ENCODE data around the gene SLC7A11.
A peak's percentile ranks its signal among the peaks of the same experiment; 100 is the strongest.

Gene SLC7A11

GRCh38 chr4:138205531-138206233, 36.5 kb downstream of the SLC7A11 start:
- DNase-seq (ENCODE audit: low read depth): no peak

- no peak for DNase-seq (ENCODE audit: low read depth)
These were observed 37.6 kb downstream of the SLC7A11 start for GRCh38 chr4:138204507-138204906.

DNA sequence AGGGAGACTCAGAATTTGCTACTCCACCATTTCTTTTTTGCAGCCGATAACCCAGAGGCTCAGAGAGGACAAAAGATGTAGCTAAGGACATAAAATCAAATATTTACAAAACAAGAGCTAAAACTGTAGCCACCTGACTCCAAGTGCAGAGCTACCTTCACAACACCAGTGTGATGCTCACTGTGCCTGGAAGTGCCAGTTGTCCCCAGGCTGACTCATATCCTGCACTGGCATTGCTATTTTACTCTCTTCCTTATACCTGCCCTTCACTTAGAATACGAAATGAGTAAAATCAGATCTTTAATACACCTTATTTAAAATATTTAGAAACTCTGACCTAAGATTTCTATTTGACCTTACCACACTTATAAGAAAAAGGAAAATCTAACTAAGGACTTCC, 39.5 kb downstream of the SLC7A11 start:
- DNase-seq (ENCODE audit: low read depth): no peak

GRCh38 chr4:138200236-138200590, 41.9 kb downstream of the SLC7A11 start:
- no peak for DNase-seq (ENCODE audit: low read depth)

GRCh38 chr4:138199568-138200235, 42.4 kb downstream of the SLC7A11 start:
- DNase-seq (ENCODE audit: low read depth): peak; percentile 22

GRCh38 chr4:138196153-138196552, 46.0 kb downstream of the SLC7A11 start:
- no peak for DNase-seq (ENCODE audit: low read depth)

- DNase-seq (ENCODE audit: low read depth): no peak
These were observed 48.2 kb downstream of the SLC7A11 start for GRCh38 chr4:138193963-138194362.

DNA sequence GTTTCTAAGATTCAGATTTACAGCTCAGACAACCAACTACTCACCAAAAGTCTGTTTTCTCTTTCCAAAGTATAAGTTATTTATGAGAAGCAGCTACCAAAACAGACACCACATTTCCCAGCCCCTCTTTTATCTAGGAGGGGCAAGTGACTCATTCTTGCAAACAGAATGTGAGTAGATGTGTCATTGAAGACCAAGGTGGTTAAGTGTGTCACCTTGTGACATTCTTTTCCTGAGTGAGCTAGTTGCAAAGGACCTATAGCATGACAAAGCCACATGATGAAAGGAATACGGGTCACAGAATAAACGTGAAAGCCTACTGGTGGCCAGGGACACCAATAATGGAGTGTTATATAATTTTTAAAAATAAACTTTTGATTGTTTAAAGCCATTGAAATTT, 50.0 kb downstream of the SLC7A11 start:
- peak; percentile 45 for DNase-seq (ENCODE audit: low read depth)

DNA sequence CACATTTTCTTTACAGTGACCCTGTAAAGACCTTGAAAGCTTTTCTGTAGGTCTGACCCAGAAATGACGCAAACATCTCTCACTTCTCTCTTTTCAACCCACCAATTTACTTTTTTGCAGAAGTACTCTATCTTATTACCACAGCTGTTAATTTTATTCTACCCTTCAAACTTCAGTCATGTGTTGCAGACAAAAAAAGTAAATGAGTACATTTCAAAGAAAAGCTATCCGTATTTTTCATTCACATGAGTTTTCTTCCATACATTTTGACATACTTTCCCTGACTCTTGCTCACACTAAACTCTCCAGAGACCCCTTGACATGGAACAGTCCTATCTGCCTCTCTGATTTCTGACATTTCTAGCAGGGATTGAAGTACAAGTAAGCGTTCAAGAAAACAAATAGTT, 51.7 kb downstream of the SLC7A11 start:
- no peak for DNase-seq (ENCODE audit: low read depth)

- no peak for DNase-seq (ENCODE audit: low read depth)
These were observed 52.9 kb downstream of the SLC7A11 start for GRCh38 chr4:138189206-138189605.

GRCh38 chr4:138188406-138189084, 53.6 kb downstream of the SLC7A11 start:
- peak; percentile 45 for DNase-seq (ENCODE audit: low read depth)

- no peak for DNase-seq (ENCODE audit: low read depth)
These were observed 56.1 kb downstream of the SLC7A11 start for GRCh38 chr4:138185859-138186645.

DNA sequence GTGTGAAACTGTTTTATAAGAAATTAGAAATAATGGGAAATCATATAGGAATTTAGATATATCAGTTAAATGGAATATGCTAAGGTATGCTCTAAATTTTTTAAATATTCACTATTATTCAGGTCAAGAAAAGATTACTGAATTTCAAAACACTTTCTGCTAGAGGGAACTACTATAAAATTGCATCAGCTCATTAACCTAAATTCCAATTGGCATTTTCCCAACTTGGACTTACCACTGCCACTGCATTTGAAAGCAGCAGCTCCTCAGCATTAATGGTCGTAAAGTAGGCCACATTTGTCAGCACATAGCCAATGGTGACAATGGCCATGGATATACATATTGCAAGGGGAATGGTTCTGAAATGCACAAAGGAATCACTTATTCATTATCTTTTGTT, 57.3 kb downstream of the SLC7A11 start:
- peak; percentile 26 for DNase-seq (ENCODE audit: low read depth)

GRCh38 chr4:138182838-138183426, 59.2 kb downstream of the SLC7A11 start:
- peak; percentile 62 for DNase-seq (ENCODE audit: low read depth)

- no peak for DNase-seq (ENCODE audit: low read depth)
These were observed 60.9 kb downstream of the SLC7A11 start for GRCh38 chr4:138181287-138181686.

DNA sequence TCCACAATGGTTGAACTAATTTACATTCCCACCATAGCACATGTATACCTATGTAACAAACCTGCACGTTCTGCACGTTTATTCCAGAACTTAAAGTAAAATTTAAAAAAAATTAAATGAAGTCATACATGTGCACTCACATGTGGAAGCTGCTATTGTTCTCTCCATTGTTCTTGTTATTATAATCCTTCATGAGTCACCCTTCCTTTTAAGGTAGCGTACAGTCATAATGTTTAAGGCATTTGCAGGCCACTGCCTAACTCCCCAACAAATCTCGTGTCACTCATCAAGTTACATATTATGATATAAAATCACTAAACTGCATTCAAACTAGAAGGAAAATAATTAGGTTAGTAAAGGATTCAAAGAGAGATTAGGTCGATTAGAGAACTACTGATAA, 63.6 kb downstream of the SLC7A11 start:
- DNase-seq (ENCODE audit: low read depth): peak; percentile 48

DNA sequence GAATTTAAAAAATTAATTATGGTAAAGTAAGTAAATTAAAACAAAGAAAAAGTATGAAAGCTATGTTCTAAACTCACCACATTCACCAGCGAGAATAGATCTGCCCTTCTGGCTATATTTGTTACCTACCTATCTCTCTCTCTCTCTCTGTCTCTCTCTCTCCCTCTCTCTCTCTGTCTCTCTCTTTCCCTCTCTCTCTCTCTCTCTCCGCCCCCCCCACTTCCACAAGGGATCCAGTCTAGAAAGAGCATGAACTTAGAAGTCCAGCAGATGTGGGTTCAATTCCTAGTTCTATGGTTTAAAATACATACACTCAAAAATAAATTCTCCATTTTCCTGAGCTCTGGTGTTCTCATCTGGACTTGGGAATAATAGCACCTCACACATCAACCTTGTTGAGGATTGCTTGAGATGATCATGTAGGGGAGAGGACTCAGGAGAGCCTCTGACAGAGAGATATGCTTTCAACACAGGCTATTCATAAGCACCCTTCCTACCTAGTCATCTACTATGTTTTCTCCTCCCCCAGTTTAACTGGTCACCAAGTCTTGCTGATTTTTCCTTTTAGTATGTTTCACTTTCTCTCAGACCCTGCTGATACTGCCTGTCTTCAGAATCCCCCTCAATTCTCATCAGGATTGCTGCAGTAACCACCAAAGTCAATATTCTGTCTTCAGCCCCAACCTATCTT, 64.7 kb downstream of the SLC7A11 start:
- DNase-seq (ENCODE audit: low read depth): no peak

DNA sequence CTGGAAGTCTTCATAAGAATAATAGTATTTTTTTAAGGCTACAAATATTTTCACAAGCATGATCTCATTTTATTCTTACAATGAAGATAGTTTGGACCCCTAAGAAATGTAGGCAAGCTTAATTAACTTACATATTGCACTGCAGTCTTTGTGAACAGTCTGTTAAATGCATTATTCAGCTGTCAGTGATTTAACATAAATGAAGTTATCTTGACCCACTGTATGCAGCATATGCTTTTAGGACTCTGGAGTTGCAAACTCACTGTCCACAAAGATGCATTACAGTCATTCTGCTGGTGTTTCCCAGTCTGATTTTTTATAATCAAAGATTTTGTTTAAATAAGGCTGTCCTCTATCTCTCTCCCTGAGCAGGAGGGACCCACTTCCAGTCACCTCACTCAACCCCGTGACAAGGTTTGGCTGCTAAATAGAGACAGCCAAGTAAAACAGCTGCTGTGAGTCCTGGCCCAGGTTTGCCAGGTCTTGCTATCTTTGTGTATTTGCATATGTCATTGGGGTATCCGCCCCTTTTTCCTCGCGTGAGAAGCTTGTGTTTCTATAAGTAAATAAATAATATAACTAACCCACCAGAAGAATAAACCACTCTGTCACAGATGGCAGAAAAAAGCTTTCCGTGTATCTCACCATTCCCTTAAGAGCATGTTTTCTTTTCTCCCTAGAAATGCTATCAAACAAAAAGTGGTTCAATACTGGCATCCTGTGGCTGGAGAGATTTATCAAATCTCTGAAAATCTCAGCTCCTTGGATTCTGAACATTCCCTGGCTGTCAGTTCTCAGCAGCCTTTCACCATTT, 67.0 kb downstream of the SLC7A11 start:
- DNase-seq (ENCODE audit: low read depth): no peak

GRCh38 chr4:138164208-138164607, 77.9 kb downstream of the SLC7A11 start:
- DNase-seq (ENCODE audit: low read depth): no peak

GRCh38 chr4:138163171-138163570, 79.0 kb downstream of the SLC7A11 start:
- no peak for DNase-seq (ENCODE audit: low read depth)

DNA sequence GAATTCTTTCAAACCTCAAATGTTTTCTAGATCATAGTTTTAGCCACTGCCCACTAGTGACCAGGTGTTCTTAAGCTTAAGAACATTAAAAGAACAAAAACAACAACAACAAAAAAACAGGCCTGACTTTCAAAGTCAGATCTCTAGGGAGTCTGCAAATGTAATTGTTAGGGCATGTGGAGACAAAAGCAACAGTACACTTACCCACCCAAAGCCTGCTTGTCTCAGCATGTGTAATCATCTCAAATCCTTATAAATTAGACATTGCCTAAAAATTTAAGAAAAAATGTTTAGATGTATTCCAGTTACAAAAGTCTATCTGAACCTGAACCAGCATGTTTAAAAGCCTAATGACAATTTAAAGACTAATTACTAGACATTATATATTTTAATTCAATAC, 79.9 kb downstream of the SLC7A11 start:
- DNase-seq (ENCODE audit: low read depth): no peak
